CD4-positive, alpha-beta T cell treated with Interleukin-15 for 1 hour (primary cell): ENCODE data around the gene ATP5PB.
A peak's percentile ranks its signal among the peaks of the same experiment; 100 is the strongest.

Experiments
- DNase-seq: peaks from one replicate; pipeline ENCODE4 v3.0.0-alpha.2; 2020

Gene ATP5PB

GRCh38 chr1:111446967-111447892, 2.0 kb upstream of the ATP5PB start:
- no peak for DNase-seq

DNA sequence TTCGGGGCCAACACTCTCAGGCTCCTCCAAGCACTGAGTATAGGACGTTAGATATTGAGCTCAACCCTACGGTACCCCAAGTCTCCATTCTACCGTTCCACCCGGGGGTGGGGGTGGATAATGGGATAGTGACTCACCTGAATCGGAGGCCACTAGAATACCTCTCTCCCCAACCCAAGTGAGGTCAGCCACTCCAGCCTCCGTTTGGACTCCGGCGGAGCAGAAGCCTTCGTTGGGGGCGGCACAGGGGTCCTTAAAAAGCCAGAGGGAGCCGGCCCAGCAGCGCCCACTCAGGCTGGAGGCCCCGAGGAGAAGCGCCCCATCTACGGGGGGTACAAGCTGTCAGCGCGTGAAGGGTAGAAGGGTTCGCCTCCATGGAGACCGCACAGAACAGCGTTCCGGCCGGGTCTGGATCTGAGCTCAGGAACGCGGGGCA, 764 bp upstream of the ATP5PB start:
- DNase-seq, result no peak

DNA sequence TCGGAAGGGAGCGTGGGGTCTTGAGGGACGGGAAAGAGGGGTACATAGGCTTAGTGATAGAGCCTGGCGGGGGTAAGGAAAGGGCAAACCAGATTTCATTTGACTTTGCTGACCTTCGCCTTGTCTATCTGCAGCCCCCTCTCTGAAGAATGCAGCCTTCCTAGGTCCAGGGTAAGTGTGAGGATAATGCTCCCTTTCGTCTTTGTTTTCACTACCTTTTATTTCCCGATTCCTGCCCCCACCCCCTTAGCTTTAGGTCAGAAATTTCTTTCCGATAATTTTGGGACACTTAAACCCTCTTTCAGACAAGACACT, 396 bp downstream of the ATP5PB start:
- no peak for DNase-seq

GRCh38 chr1:111450185-111450584, 921 bp downstream of the ATP5PB start:
- DNase-seq, result no peak

DNA sequence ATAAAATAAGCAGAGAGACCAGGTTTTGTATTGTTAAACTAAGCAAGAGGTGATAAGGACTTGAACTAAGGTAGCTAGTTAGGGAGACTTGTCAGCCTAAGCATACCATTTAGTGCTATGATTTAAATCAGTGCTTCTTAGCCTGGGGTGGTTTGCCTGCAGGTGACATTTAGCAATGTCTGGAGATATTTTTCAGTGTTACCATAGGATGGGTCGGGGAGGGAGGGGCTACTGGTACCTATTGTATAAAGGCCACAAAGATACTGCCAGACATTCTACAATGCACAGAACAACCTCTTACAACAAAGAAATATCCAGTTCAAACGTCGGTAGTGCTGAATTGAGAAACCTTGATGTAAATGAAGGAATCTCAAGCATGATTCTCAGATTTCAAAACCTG, 3.3 kb downstream of the ATP5PB start:
- DNase-seq, result no peak

DNA sequence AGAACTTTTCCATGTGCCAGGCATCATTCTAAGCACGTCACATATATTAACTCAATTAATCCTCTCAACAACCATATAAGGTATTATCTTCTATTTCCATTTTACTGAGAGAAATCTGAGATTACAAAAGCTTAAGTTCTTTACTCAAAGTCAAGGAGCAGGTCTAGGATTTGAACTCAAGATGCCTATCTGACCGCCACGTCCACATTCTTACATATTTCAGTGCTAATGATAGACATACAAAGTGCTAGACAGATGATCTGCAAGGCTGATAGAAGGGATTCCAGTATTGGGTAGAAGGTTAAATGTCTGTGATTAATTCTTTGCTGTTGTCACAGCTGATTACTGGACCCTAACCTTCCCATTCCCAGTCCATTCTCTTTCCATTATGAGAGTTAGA, 4.4 kb downstream of the ATP5PB start:
- DNase-seq, result no peak

DNA sequence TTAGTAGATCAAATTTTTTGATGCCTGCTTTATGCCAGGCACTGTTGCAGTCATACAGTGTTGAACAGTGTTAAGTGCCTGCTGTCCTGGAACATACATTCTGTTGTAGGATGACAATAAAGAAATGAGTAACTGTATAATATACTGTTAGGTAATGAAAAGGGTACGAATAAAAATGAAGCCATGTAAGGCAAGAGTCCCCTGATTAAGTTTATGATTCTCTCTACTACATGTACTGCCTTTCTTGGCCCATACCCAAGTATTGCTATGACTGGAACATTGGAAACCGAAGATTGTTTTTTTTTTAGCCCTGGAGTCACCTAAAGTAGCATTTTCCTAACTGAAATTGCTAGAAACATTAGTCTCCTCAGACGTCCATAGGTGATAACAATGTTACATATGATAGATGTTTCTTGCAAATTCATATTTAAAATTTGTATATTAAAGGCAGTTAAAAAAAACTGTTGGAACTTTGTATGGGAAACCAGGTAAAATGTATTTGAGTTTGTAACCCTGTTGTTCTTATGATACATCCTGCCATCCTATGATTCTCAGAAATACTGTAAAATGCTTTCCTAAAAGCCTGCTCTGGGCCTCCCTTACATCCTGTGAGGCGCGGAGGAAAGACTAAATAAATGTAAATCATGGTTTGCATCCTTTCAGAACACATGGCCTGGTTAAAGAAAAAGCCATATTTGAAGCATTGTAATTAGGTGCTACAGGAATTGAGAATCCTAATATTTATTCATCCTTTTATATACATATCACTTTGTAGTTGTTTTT, 5.8 kb downstream of the ATP5PB start:
- no peak for DNase-seq

- DNase-seq, result no peak
Observed at GRCh38 chr1:111455642-111456031, 6.4 kb downstream of the ATP5PB start.

DNA sequence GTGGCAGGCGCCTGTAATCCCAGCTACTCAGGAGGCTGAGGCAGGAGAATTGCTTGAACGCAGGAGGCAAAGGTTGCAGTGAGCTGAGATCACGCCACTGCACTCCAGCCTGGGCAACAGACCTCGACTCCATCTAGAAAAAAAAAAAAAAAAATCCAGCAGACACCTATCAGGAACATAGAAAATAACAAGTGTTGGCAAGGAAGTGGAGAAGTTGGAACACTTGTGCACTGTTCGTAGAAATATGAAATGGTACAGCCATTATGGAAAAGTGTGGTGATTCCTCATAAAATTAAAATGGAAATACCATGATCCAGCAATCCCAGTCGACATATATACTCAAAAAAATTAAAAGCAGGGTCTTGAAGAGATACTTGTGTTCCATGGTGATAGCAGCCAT, 12.5 kb downstream of the ATP5PB start:
- DNase-seq, result no peak

DNA sequence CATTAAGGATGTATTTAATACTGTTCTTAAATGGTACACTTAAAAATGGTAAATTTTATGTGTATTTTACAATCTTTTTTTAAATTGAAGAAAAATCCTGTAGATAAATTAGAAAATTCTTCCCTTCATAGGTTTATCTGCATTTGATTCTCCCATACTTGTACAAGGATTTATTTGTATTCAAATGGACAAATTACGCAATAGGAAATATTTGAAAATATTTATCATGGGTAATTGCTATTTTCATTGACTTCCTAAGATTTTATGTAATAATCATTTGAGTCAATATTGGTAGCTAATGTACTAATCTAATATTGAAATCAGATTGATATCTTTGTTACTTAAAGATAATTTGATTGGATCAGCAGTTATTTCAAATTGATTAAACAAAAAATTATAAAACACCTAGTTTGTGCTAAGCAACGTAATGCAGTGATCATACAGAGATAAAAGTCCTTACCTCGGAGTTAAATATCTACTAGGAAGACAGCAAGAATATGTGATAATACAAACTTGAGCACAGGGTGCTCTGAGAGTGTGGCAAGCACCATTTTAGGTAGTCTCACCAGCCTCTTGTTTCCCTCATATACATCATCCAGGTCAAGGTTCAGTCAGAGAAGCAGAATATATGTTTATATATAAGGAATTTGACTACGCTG, 13.2 kb downstream of the ATP5PB start:
- DNase-seq, result no peak

DNA sequence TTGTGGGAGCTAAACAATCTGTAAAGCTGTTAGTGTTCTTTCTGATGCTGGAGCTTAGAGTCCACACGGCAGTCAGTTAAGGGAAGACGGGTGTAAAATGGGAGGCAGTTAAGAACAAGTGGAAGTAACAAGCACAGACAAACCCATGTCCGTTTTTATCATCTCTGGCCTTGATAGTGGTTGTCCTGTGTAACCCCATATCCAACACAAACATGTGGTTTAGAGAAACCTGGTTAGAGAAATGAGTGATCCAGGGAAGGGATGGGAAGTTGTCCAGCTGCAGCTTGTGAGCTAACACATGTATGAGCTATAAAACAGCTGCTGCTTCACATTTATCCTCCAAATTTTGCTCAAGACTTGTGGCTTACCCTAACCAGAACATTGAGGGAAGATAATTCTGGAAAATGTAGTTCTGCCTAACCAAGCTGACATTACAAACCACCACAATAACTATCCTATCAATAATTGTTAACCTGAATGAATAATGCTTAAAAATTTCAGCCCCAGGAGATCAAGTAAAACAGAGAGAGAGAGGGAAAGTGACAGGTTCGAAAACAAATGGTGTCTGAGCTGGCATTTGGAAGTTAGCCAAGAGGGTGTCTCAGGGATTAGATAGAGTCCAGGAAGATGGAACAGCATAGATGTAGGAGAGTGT, 13.9 kb downstream of the ATP5PB start:
- DNase-seq, result no peak

- no peak for DNase-seq
Observed at GRCh38 chr1:111465754-111466153, 16.5 kb downstream of the ATP5PB start.

- no peak for DNase-seq
Observed at GRCh38 chr1:111466480-111466879, 17.2 kb downstream of the ATP5PB start.

DNA sequence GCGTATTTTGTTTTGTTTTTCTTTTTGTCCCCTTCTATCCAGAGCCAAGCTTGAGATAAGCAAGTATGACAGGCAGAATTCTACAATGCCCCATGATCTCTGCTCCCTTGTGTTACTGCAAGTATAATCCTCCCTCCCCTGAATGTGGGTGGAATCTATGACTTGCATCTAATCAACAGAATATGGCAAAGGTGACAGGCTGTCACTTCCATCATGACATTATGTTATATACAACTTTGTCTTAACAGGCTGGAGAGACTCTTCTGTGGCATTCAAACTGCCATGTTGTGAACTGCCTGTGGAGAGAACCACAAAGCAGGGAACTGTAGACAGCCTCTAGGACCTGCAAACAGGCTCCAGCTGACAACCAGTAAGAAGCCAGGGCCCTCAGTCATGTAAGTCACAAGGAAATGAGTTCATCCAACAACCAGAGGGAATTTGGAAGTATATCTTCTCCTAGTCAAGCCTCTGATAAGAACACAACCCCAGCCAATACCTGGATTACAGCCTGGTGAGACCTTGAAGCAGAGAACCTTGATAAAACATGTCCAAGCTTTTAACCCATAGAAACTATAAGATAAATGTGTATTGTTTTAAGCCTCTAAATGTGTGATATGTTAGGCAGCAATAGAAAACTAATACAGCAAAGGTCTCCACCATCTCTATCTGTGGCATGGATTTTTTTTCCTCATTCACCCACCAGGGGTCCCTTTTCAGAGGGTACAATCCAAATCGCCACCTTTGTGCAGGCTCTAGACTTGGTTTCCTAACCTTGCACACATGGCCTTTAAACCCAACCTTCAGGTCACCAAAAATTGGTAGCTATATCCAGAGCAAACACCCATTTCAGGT, 18.8 kb downstream of the ATP5PB start:
- no peak for DNase-seq

DNA sequence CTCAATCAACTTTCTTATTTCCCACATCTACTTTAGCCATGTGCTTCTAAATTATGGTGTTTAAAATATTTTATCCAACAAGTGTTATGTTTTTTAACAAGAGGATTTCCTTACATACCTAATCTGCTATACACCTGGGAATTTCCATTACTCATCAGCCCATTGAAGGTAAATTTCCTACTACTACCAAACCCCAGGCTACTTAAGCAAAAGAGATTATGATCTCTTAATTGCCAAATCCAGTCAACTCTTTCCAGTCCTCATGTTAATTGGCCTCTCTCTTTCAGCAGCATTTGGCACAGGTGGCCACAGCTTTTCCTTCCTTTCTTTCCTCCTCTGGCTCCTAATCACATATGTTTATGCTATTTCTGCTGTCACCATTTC, 19.4 kb downstream of the ATP5PB start:
- DNase-seq, result no peak

DNA sequence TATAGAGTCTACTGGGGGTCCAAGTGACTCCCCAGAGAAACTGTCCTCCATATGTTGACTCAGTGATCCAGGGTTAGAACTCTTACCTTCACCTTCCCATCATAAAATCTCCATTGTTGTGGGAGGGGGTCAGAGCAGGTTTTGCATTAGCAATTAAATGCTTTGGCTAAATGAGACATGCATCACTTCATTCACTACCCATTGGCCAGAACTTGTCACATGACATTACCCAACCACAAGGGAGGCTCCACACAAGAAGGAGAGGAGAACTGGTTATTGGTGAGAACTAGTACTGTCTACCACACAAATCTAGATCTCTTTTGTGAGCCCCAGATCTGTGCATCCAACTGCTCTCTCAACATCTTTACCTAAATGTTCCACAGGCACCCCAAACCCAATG, 20.3 kb downstream of the ATP5PB start:
- no peak for DNase-seq

GRCh38 chr1:111470596-111470995, 21.3 kb downstream of the ATP5PB start:
- DNase-seq, result no peak

DNA sequence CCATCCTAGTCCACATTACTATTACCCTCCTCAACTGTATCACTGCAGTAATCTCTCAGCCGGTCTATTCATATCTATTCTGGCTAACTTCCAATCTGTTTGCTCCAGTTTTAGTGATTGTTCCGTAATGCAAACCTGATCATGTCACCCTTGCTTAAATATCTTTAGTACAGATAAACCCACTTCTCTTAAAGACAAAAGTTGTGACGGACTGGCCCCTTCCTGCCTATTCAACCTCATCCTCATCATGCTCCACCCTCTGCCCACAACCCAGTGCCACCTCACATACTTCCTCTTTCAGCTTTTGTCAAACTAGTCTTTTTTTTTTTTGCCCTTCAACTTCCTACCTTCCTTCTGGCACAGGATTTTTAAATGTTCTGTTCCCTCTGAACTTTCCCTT, 21.7 kb downstream of the ATP5PB start:
- DNase-seq, result peak; percentile 89

GRCh38 chr1:111471538-111471937, 22.3 kb downstream of the ATP5PB start:
- DNase-seq, result no peak

DNA sequence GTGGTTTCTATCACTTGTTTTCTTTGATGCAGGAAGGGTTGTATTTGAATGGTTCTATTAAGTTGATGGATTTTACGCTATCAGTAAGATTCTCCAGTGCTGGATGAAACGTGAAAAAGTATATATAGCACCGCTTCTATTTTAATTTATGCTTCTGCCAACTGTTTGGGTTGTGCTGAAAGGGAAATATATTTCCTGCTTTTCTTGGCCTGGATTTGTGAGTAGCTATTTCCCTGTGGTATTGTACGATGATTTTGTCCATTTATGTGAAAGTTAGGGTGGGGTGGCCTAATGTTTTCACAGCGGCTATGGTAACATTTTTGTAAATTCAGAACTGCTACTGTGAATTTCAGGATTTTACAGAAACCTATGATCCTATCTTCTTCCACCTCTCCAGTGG, 24.8 kb downstream of the ATP5PB start:
- no peak for DNase-seq

DNA sequence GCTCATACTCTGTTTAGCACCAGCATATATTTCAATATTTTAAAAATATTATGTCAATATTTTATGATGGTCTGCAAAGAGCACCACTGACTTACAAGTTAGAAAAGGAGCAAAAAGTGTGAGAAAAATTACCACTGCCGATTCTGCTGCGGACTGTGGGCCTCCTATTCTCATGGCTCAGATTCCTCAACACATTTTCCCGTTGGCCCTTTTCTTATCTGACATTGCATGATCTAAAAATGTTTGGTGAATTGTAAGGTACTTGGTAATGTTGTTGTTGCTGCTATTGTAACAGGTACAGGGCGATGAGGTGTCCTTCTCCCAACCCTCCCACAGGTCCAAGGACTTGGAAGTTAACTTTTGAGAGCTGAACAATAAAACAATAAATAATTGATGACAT, 25.3 kb downstream of the ATP5PB start:
- no peak for DNase-seq

DNA sequence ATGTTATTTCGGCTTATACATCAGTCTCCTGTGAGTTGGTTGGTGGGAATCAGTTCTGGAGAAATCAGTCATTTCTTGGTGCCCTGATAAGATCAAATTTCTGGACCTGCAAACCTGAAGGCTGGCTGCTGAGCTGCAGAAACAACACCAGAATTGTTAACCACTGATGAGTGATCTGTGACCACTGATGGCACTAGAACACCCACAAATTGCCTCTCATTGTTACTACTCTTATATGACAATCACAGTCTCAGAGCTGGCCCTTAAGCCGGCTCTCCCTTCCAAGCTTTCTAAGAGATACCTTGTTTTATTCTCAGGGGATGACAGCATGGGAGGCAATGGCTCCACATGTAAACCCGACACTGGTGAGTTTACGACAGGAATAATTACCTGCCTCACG, 26.4 kb downstream of the ATP5PB start:
- DNase-seq, result no peak
